Tibial artery (tissue), 4 donors: ENCODE results near the gene ARL8A.

Experiments
- DNase-seq, 2 donors: peaks; one replicate each; pipeline ENCODE4 v3.0.0-alpha.2; 2019
- H3K27ac ChIP-seq, 2 donors: fragments of 200-600 bp; sonication (generic) in 1 of 2; 1 replicate in 1 of 2; 2 replicates in 1 of 2; pipeline ENCODE4 v1.5.1; 2018 to 2019; ENCODE audit warnings: mild to moderate bottlenecking in 1 of 2
- H3K27me3 ChIP-seq, 2 donors: fragments of 200-600 bp; sonication (generic) in 1 of 2; one replicate each; pipeline versions ENCODE4 v1.5.1 to v1.6.0; 2016 to 2019
- H3K36me3 ChIP-seq, 3 donors: fragments of 200-600 bp; sonication (generic) in 2 of 3; one replicate each; pipeline ENCODE4 v1.5.1; 2016 to 2019; ENCODE audit warnings: mild to moderate bottlenecking in 2 of 3
- H3K4me1 ChIP-seq, 4 donors: fragments of 200-600 bp; sonication (generic) in 2 of 4; 1 replicate in 3 of 4; 2 replicates in 1 of 4; pipeline ENCODE4 v1.5.1; 2016 to 2019
- H3K4me3 ChIP-seq, 2 donors: fragments of 200-600 bp; sonication (generic) in 1 of 2; 1 replicate in 1 of 2; 2 replicates in 1 of 2; pipeline ENCODE4 v1.5.1; 2018 to 2019; ENCODE audit warnings: mild to moderate bottlenecking in 2 of 2
- H3K9me3 ChIP-seq, 3 donors: fragments of 200-600 bp; sonication (generic) in 1 of 3; one replicate each; pipeline ENCODE4 v1.5.1; 2016 to 2019
- CTCF ChIP-seq, 2 experiments: fragments of 200-600 bp in 1 of 2; fragments of 450-650 bp in 1 of 2; IDR thresholded peaks; one replicate each; pipeline ENCODE4 v1.5.1; 2017 to 2019; ENCODE audit warnings: antibody characterized with exemption in 2 of 2, mild to moderate bottlenecking in 1 of 2, moderate library complexity in 1 of 2
- intact Hi-C: fragments of 100-400 bp; cut with DNase I; formaldehyde crosslinking; loops from one replicate; pipeline ENCODE4 v1.15.0; 2023; ENCODE audit warnings: low total_unique reads

Gene ARL8A

GRCh38 chr1:202104073-202104472, 40.5 kb downstream of the ARL8A start:
- no peaks in the 10 kb centered on the region for H3K27me3 ChIP-seq
- H3K9me3 ChIP-seq = no peaks in the 10 kb centered on the region
- no peak overlapping the region for H3K27ac ChIP-seq
- DNase-seq = no peak
- H3K4me1 ChIP-seq = peaks cover 0 to 7% (median 0%) of the 10 kb centered on the region in 4 donors
- intact Hi-C loops = loop anchor here (10.0 kb wide), 1 partner anchor 49 kb away; no protein-coding TSS in a partner anchor
- H3K36me3 ChIP-seq = no peaks in the 10 kb centered on the region
- no peak for TF ChIP-seq CTCF (IDR thresholded peaks at IDR 0.05)
- H3K4me3 ChIP-seq = no peak overlapping the region

DNA sequence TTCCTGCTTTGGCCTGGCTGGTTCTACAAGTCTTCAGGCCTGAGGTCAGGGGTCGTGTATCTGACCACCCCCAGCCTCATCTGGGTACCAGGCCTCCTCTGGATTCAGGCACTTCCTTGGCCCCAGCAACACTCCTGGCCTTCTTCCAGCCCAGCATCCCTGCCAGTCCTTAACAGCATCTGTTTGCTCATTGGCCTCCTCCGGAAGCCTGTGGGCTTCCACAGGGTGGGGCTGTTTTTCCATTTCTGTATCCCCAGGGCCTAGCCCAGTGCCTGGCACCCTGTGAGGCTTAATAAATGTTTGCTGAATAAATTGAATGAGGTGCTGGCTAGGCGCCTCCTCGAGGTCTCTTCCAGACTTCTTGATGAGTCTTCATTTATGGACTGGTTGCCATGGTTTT, 43.4 kb downstream of the ARL8A start:
- no peaks in the 10 kb centered on the region for H3K4me1 ChIP-seq
- no peaks in the 10 kb centered on the region for H3K9me3 ChIP-seq
- no peak overlapping the region for H3K27ac ChIP-seq
- DNase-seq = no peak
- intact Hi-C loops = loop anchor here (10.0 kb wide), 1 partner anchor 46 kb away; no protein-coding TSS in a partner anchor
- no peaks in the 10 kb centered on the region for H3K27me3 ChIP-seq
- no peak for TF ChIP-seq CTCF (IDR thresholded peaks at IDR 0.05)
- no peaks in the 10 kb centered on the region for H3K36me3 ChIP-seq
- H3K4me3 ChIP-seq = no peak overlapping the region

- Histone ChIP-seq H3K27ac (no peak overlapping the region), H3K4me1 (no peaks in the 10 kb centered on the region), H3K36me3 (no peaks in the 10 kb centered on the region), H3K4me3 (no peak overlapping the region), H3K9me3 (no peaks in the 10 kb centered on the region), H3K27me3 (no peaks in the 10 kb centered on the region)
- no peak for TF ChIP-seq CTCF (IDR thresholded peaks at IDR 0.05)
- DNase-seq = no peak
- intact Hi-C loops = no loop called here
These were observed 50.7 kb downstream of the ARL8A start for GRCh38 chr1:202093858-202094257.

GRCh38 chr1:202090994-202091393, 53.5 kb downstream of the ARL8A start:
- intact Hi-C loops = no loop called here
- Histone ChIP-seq H3K36me3 (no peaks in the 10 kb centered on the region), H3K27ac (no peak overlapping the region), H3K4me3 (no peak overlapping the region), H3K9me3 (no peaks in the 10 kb centered on the region), H3K4me1 (peaks cover 0 to 23% (median 2%) of the 10 kb centered on the region in 4 donors), H3K27me3 (no peaks in the 10 kb centered on the region)
- no peak for TF ChIP-seq CTCF (IDR thresholded peaks at IDR 0.05)
- DNase-seq = no peak

DNA sequence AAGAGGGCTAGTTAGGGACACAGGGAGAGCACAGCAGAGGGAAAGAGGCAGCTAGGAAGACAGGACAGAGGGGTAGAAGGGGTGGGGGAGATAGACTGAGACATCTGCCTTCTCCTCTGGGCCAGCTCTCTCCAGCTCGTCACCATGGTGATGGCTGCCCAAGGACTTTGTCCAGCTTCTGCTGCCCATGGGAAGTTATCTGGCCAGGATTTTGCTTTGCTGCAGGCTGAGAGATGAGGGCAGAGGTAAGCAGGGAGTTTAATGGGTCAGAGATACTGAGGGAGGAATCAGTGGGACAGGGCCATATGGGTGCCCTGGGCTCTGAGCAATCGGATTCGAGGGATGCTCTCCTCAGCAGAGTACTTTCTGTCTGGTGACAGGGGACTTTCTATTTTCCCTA, 56.3 kb downstream of the ARL8A start:
- Histone ChIP-seq H3K4me1 (peaks cover 0 to 34% (median 2%) of the 10 kb centered on the region in 4 donors), H3K9me3 (no peaks in the 10 kb centered on the region), H3K36me3 (no peaks in the 10 kb centered on the region), H3K4me3 (no peak overlapping the region), H3K27ac (no peak overlapping the region), H3K27me3 (no peaks in the 10 kb centered on the region)
- TF ChIP-seq CTCF (IDR thresholded peaks at IDR 0.05) = no peak
- intact Hi-C loops = no loop called here
- DNase-seq = no peak
